ENCODE data around the gene GABRG3.

DNA sequence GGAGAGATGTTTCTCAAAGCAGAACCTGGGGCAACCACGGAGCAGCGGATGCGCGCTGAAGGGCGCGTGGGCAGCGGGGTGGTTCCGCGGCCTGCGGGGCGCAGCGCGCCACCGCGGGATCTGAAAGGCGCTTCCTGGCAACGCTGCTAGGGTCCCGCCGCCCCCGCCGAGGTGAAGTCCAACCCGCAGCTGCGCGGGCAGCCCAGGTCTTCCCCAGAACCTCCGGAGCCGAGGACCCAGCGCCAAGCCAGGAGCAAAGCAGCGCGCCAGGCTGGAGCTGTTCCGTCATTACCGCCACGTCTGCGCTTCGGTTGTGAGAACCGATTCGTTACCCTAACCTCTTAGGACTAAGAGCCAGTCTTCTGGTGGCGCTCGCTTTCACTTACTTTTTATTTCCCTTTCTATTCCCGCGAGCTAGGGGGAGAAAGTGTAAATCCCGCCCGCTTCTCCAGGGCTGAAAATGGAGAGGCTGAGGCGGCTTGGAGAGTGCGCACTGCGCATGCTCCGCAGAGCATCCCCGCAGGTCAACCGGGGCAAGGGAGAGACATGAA lies 3.2 kb upstream of the GABRG3 start:
- TF ChIP-seq, protein P1, sequence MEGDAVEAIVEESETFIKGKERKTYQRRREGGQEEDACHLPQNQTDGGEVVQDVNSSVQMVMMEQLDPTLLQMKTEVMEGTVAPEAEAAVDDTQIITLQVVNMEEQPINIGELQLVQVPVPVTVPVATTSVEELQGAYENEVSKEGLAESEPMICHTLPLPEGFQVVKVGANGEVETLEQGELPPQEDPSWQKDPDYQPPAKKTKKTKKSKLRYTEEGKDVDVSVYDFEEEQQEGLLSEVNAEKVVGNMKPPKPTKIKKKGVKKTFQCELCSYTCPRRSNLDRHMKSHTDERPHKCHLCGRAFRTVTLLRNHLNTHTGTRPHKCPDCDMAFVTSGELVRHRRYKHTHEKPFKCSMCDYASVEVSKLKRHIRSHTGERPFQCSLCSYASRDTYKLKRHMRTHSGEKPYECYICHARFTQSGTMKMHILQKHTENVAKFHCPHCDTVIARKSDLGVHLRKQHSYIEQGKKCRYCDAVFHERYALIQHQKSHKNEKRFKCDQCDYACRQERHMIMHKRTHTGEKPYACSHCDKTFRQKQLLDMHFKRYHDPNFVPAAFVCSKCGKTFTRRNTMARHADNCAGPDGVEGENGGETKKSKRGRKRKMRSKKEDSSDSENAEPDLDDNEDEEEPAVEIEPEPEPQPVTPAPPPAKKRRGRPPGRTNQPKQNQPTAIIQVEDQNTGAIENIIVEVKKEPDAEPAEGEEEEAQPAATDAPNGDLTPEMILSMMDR (IDR thresholded peaks at IDR 0.05 in 2 of 3, conservative IDR thresholded peaks at IDR 0.05 in 1 of 3; ENCODE audit: control insufficient read depth in 2 of 3, extremely low read depth in 1 of 3, insufficient read depth in 1 of 3, low read depth in 3 of 3, low read length in 3 of 3): no peak
- no peak for TF ChIP-seq EGR1 (IDR thresholded peaks at IDR 0.05; ENCODE audit: borderline replicate concordance in 1 of 2, low read depth in 2 of 2, low read length in 2 of 2)
- no peak for TF ChIP-seq SREBF1 (IDR thresholded peaks at IDR 0.05; ENCODE audit: low read length)
- TF ChIP-seq, protein P2, sequence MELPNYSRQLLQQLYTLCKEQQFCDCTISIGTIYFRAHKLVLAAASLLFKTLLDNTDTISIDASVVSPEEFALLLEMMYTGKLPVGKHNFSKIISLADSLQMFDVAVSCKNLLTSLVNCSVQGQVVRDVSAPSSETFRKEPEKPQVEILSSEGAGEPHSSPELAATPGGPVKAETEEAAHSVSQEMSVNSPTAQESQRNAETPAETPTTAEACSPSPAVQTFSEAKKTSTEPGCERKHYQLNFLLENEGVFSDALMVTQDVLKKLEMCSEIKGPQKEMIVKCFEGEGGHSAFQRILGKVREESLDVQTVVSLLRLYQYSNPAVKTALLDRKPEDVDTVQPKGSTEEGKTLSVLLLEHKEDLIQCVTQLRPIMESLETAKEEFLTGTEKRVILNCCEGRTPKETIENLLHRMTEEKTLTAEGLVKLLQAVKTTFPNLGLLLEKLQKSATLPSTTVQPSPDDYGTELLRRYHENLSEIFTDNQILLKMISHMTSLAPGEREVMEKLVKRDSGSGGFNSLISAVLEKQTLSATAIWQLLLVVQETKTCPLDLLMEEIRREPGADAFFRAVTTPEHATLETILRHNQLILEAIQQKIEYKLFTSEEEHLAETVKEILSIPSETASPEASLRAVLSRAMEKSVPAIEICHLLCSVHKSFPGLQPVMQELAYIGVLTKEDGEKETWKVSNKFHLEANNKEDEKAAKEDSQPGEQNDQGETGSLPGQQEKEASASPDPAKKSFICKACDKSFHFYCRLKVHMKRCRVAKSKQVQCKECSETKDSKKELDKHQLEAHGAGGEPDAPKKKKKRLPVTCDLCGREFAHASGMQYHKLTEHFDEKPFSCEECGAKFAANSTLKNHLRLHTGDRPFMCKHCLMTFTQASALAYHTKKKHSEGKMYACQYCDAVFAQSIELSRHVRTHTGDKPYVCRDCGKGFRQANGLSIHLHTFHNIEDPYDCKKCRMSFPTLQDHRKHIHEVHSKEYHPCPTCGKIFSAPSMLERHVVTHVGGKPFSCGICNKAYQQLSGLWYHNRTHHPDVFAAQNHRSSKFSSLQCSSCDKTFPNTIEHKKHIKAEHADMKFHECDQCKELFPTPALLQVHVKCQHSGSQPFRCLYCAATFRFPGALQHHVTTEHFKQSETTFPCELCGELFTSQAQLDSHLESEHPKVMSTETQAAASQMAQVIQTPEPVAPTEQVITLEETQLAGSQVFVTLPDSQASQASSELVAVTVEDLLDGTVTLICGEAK (IDR thresholded peaks at IDR 0.05; ENCODE audit: borderline replicate concordance): no peak
- TF ChIP-seq, protein P3, sequence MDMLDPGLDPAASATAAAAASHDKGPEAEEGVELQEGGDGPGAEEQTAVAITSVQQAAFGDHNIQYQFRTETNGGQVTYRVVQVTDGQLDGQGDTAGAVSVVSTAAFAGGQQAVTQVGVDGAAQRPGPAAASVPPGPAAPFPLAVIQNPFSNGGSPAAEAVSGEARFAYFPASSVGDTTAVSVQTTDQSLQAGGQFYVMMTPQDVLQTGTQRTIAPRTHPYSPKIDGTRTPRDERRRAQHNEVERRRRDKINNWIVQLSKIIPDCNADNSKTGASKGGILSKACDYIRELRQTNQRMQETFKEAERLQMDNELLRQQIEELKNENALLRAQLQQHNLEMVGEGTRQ (IDR thresholded peaks at IDR 0.05; ENCODE audit: borderline replicate concordance, low read depth, low read length): no peak
- TF ChIP-seq, protein P4, sequence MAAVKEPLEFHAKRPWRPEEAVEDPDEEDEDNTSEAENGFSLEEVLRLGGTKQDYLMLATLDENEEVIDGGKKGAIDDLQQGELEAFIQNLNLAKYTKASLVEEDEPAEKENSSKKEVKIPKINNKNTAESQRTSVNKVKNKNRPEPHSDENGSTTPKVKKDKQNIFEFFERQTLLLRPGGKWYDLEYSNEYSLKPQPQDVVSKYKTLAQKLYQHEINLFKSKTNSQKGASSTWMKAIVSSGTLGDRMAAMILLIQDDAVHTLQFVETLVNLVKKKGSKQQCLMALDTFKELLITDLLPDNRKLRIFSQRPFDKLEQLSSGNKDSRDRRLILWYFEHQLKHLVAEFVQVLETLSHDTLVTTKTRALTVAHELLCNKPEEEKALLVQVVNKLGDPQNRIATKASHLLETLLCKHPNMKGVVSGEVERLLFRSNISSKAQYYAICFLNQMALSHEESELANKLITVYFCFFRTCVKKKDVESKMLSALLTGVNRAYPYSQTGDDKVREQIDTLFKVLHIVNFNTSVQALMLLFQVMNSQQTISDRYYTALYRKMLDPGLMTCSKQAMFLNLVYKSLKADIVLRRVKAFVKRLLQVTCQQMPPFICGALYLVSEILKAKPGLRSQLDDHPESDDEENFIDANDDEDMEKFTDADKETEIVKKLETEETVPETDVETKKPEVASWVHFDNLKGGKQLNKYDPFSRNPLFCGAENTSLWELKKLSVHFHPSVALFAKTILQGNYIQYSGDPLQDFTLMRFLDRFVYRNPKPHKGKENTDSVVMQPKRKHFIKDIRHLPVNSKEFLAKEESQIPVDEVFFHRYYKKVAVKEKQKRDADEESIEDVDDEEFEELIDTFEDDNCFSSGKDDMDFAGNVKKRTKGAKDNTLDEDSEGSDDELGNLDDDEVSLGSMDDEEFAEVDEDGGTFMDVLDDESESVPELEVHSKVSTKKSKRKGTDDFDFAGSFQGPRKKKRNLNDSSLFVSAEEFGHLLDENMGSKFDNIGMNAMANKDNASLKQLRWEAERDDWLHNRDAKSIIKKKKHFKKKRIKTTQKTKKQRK (IDR thresholded peaks at IDR 0.05; ENCODE audit: low read depth, low read length): no peak
- TF ChIP-seq JUND (IDR thresholded peaks at IDR 0.05; ENCODE audit: low read depth, low read length): no peak
- TF ChIP-seq, protein P5, sequence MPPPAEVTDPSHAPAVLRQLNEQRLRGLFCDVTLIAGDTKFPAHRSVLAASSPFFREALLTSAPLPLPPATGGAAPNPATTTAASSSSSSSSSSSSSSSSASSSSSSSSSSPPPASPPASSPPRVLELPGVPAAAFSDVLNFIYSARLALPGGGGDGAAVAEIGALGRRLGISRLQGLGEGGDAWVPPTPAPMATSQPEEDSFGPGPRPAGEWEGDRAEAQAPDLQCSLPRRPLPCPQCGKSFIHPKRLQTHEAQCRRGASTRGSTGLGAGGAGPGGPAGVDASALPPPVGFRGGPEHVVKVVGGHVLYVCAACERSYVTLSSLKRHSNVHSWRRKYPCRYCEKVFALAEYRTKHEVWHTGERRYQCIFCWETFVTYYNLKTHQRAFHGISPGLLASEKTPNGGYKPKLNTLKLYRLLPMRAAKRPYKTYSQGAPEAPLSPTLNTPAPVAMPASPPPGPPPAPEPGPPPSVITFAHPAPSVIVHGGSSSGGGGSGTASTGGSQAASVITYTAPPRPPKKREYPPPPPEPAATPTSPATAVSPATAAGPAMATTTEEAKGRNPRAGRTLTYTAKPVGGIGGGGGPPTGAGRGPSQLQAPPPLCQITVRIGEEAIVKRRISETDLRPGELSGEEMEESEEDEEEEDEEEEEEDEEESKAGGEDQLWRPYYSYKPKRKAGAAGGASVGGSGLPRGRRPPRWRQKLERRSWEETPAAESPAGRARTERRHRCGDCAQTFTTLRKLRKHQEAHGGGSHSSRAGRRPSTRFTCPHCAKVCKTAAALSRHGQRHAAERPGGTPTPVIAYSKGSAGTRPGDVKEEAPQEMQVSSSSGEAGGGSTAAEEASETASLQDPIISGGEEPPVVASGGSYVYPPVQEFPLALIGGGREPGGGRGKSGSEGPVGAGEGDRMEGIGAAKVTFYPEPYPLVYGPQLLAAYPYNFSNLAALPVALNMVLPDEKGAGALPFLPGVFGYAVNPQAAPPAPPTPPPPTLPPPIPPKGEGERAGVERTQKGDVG (CRISPR knock-in tag; IDR thresholded peaks at IDR 0.05): no peak
- TF ChIP-seq, protein P6, sequence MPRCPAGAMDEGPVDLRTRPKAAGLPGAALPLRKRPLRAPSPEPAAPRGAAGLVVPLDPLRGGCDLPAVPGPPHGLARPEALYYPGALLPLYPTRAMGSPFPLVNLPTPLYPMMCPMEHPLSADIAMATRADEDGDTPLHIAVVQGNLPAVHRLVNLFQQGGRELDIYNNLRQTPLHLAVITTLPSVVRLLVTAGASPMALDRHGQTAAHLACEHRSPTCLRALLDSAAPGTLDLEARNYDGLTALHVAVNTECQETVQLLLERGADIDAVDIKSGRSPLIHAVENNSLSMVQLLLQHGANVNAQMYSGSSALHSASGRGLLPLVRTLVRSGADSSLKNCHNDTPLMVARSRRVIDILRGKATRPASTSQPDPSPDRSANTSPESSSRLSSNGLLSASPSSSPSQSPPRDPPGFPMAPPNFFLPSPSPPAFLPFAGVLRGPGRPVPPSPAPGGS (IDR thresholded peaks at IDR 0.05; ENCODE audit: borderline replicate concordance, insufficient read depth, low read depth, low read length, poor library complexity, severe bottlenecking): no peak
- TF ChIP-seq HCFC1 (IDR thresholded peaks at IDR 0.05; ENCODE audit: low read length): no peak
- TF ChIP-seq, protein P7, sequence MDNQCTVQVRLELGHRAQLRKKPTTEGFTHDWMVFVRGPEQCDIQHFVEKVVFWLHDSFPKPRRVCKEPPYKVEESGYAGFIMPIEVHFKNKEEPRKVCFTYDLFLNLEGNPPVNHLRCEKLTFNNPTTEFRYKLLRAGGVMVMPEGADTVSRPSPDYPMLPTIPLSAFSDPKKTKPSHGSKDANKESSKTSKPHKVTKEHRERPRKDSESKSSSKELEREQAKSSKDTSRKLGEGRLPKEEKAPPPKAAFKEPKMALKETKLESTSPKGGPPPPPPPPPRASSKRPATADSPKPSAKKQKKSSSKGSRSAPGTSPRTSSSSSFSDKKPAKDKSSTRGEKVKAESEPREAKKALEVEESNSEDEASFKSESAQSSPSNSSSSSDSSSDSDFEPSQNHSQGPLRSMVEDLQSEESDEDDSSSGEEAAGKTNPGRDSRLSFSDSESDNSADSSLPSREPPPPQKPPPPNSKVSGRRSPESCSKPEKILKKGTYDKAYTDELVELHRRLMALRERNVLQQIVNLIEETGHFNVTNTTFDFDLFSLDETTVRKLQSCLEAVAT (IDR thresholded peaks at IDR 0.05): no peak
